ENCODE data around the gene ATOSB. TPM values are rescaled to one million over a fixed set of nuclear protein-coding genes. Genes with fewer than 3 reads are reported as not detected.

Gene ATOSB
- total and polyA plus RNA-seq, 2 experiments from 2014 or later, result 2.3 to 6.1 TPM

GRCh38 chr9:35071814-35072460 lies 43.7 kb downstream of the ATOSB start:
- H3K27ac Mint-ChIP-seq, result peak overlapping the region; percentile 98
- no peaks in the 10 kb centered on the region for H3K9me2 ChIP-seq (ENCODE audit: insufficient read depth)
- peaks cover 11% of the 10 kb centered on the region for H3K27me3 Mint-ChIP-seq (ENCODE audit: insufficient read depth, low read depth, poor library complexity)
- peaks cover 80% of the 10 kb centered on the region for H3K36me3 Mint-ChIP-seq (ENCODE audit: low read depth)
- H2AFZ ChIP-seq, result no peak overlapping the region
- peaks cover 21% of the 10 kb centered on the region for H3K36me3 ChIP-seq (ENCODE audit: insufficient read depth)
- H4K20me1 ChIP-seq (replicated peaks; ENCODE audit: insufficient read depth), result peaks cover 44% of the 10 kb centered on the region
- peak; percentile 84 for ATAC-seq
- H3K4me1 Mint-ChIP-seq, result peaks cover 26% of the 10 kb centered on the region
- H3F3A ChIP-seq (replicated peaks; ENCODE audit: low read depth), result peaks cover 7% of the 10 kb centered on the region
- no peaks in the 10 kb centered on the region for H3K27me3 ChIP-seq (ENCODE audit: insufficient read depth)
- H3K4me3 Mint-ChIP-seq, result peak overlapping the region; percentile 98
- 0 out of 2 replicates have a peak, but pooled peaks have one; percentile 34 for TF ChIP-seq CREB1 (CRISPR knock-in tag; IDR thresholded peaks at IDR 0.05; ENCODE audit: low read depth)
- TF ChIP-seq NANOG (IDR thresholded peaks at IDR 0.05; ENCODE audit: borderline replicate concordance), result no peak
- peak; percentile 40; the same call in 1 of the 2 replicates for TF ChIP-seq POLR2AphosphoS5 (IDR thresholded peaks at IDR 0.05; ENCODE audit: low read depth)
- TF ChIP-seq, protein P1, sequence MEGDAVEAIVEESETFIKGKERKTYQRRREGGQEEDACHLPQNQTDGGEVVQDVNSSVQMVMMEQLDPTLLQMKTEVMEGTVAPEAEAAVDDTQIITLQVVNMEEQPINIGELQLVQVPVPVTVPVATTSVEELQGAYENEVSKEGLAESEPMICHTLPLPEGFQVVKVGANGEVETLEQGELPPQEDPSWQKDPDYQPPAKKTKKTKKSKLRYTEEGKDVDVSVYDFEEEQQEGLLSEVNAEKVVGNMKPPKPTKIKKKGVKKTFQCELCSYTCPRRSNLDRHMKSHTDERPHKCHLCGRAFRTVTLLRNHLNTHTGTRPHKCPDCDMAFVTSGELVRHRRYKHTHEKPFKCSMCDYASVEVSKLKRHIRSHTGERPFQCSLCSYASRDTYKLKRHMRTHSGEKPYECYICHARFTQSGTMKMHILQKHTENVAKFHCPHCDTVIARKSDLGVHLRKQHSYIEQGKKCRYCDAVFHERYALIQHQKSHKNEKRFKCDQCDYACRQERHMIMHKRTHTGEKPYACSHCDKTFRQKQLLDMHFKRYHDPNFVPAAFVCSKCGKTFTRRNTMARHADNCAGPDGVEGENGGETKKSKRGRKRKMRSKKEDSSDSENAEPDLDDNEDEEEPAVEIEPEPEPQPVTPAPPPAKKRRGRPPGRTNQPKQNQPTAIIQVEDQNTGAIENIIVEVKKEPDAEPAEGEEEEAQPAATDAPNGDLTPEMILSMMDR (conservative IDR thresholded peaks at IDR 0.05; ENCODE audit: low read depth in 2 of 2), result peak in 1 of 2 experiments; percentile 54; a peak in 3 of 4 replicates
- no peak for TF ChIP-seq JUNB (IDR thresholded peaks at IDR 0.05; ENCODE audit: unreplicated experiment)
- DNase-seq (ENCODE audit: low spot score), result peak; percentile 94
- peaks cover 48% of the 10 kb centered on the region for H3K79me2 ChIP-seq (replicated peaks; ENCODE audit: insufficient read depth)
- H3K4me2 ChIP-seq, result peak overlapping the region; percentile 96
- H3K4me3 ChIP-seq, result peak overlapping the region; percentile 99
- H3K4me1 ChIP-seq (ENCODE audit: insufficient read depth), result peaks cover 15% of the 10 kb centered on the region
- H3K27ac ChIP-seq (ENCODE audit: low read depth), result peak overlapping the region; percentile 85
- H3K9me3 Mint-ChIP-seq, result 0 out of 3 replicates have a peak, but pooled peaks cover 2% of the 10 kb centered on the region

DNA sequence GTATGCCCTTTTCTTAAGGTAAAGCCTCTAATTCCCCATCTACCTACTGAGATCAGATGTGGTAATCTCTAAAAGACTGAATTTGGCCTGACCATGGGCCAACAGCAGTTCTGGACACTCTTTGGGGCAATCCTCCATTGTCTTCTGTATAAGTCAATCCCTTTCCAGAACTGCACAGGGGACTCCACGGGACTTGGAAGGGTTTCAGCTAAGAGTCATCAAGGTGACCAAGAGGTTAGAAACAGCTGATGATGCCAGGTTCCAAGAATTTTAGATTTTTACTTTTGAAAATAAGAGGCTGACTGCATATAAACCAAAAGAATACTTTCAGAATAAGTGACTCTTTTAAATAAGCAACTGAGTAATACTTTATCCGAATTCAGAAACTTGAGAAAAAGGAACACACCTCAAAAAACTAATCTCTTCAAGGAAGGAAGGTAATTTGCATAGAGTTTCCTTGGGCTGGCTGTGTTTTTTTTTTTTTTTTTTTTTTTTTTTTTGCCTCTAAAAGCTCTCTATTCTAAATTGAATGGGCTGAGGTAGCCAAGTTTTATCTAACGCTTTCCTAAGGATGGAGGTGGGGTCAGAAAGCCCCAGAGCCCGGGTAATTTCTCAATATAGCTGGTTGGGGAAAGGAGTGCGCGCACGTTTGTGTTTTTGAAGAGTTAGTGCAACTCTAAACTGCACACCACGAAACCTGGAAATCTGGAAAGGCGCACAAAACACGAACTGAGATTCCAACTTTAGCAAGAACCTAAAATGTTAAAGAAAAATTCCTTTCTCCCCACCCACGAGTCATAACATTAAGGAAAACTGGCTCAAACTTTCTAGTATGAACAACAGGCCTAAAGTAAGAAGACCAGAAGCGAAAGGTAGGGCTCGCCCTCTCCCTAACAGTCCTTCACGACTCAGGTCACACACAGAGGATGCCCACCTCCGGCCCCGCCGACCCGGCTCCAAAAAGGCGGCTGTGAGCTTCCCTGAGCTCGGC lies 44.5 kb downstream of the ATOSB start:
- H3F3A ChIP-seq (replicated peaks; ENCODE audit: low read depth), result peaks cover 7% of the 10 kb centered on the region
- Mint-ChIP-seq H3K4me1 (peaks cover 26% of the 10 kb centered on the region), H3K9me3 (0 out of 3 replicates have a peak, but pooled peaks cover 2% of the 10 kb centered on the region), H3K27ac (peak overlapping the region; percentile 98), H3K36me3 (ENCODE audit: low read depth) (peaks cover 80% of the 10 kb centered on the region), H3K4me3 (peak overlapping the region; percentile 98), H3K27me3 (ENCODE audit: insufficient read depth, low read depth, poor library complexity) (peaks cover 11% of the 10 kb centered on the region)
- peak overlapping the region; percentile 85 for H3K27ac ChIP-seq (ENCODE audit: low read depth)
- peak overlapping the region; percentile 99 for H3K4me3 ChIP-seq
- H3K27me3 ChIP-seq (ENCODE audit: insufficient read depth), result no peaks in the 10 kb centered on the region
- H2AFZ ChIP-seq, result no peak overlapping the region
- peaks cover 51% of the 10 kb centered on the region for H4K20me1 ChIP-seq (replicated peaks; ENCODE audit: insufficient read depth)
- DNase-seq (ENCODE audit: low spot score) (no peak), ATAC-seq (no peak)
- H3K4me2 ChIP-seq, result peak overlapping the region; percentile 96
- H3K36me3 ChIP-seq (ENCODE audit: insufficient read depth), result peaks cover 29% of the 10 kb centered on the region
- peaks cover 15% of the 10 kb centered on the region for H3K4me1 ChIP-seq (ENCODE audit: insufficient read depth)
- H3K79me2 ChIP-seq (replicated peaks; ENCODE audit: insufficient read depth), result peaks cover 56% of the 10 kb centered on the region
- no peaks in the 10 kb centered on the region for H3K9me2 ChIP-seq (ENCODE audit: insufficient read depth)
- no peak for TF ChIP-seq EZH2phosphoT487 (IDR thresholded peaks at IDR 0.05; ENCODE audit: unreplicated experiment)
- no peak for TF ChIP-seq REST (IDR thresholded peaks at IDR 0.05; ENCODE audit: unreplicated experiment)
- TF ChIP-seq CREB1 (CRISPR knock-in tag; IDR thresholded peaks at IDR 0.05; ENCODE audit: low read depth), result no peak
- no peak for TF ChIP-seq JUNB (IDR thresholded peaks at IDR 0.05; ENCODE audit: unreplicated experiment)
- no peak for TF ChIP-seq STAT1 (IDR thresholded peaks at IDR 0.05; ENCODE audit: unreplicated experiment)

Measured in GM23338 (cell line).